T-helper 17 cell (primary cell): ENCODE results near the gene STARD5. TPM values are rescaled to one million over a fixed set of nuclear protein-coding genes. Genes with fewer than 3 reads are reported as not detected.

Experiments
- ATAC-seq: fragments of 150-1000 bp; cut with Tn5 transposase; 2 replicates; pipeline ENCODE4 v1.10.0; 2021; ENCODE audit warnings: mild to moderate bottlenecking, moderate library complexity
- DNase-seq, 3 donors: peaks; one replicate each; pipeline versions ENCODE4 v3.0.0 to v3.0.0-alpha.2; 2020 to 2021
- H3K9me3 ChIP-seq: one replicate; pipeline ENCODE4 v1.7.0; 2013; ENCODE audit warnings: low read length, mild to moderate bottlenecking; ENCODE audit not compliant: control insufficient read depth, poor library complexity, severe bottlenecking
- H3K27ac Mint-ChIP-seq: one replicate; pipeline ENCODE4 v1.8.0; 2022; ENCODE audit warnings: mild to moderate bottlenecking, moderate library complexity, mixed read lengths
- H3K27me3 Mint-ChIP-seq: one replicate; pipeline ENCODE4 v1.8.0; 2022; ENCODE audit warnings: mixed read lengths
- H3K36me3 Mint-ChIP-seq: one replicate; pipeline ENCODE4 v1.8.0; 2022; ENCODE audit warnings: low read depth, mixed read lengths
- H3K4me1 Mint-ChIP-seq: one replicate; pipeline ENCODE4 v1.8.0; 2022; ENCODE audit warnings: mild to moderate bottlenecking, mixed read lengths
- H3K4me3 Mint-ChIP-seq: one replicate; pipeline ENCODE4 v1.8.0; 2022; ENCODE audit warnings: mild to moderate bottlenecking, moderate library complexity, mixed read lengths
- total RNA-seq, 4 donors: library from RNA in 2 of 4; stranded (reverse) in 2 of 4; gene quantifications; one replicate each; pipeline ENCODE4 v1.2.3 and lab custom pipeline; 2022 to 2026

The STARD5 gene
- total RNA-seq: 1 to 10 TPM; 4.3 to 4.6 TPM
- total RNA-seq (lab: John Stamatoyannopoulos, UW): 12.5 to 13.7 reads per million in 2 donors

GRCh38 chr15:81323944-81324881 is at the start of gene STARD5:
Gene STARD5 (minus strand): TSS chr15:81324141. CDS start chr15:81324099, 42 bp downstream.
- no peaks in the 10 kb centered on the region for H3K27me3 Mint-ChIP-seq
- DNase-seq (peak; percentile 85 to 93 (median 93)), ATAC-seq (peak; percentile 99)
- peak within 1 kb of the TSS; percentile 98 for H3K4me3 Mint-ChIP-seq
- peak within 1 kb of the TSS; percentile 91 for H3K27ac Mint-ChIP-seq
- H3K9me3 ChIP-seq: no peaks in the 10 kb centered on the region
- H3K36me3 Mint-ChIP-seq: no peaks in the 10 kb centered on the region
- H3K4me1 Mint-ChIP-seq: peaks cover 24% of the 10 kb centered on the region

- peaks cover 2% of the 10 kb centered on the region for H3K36me3 Mint-ChIP-seq
- H3K4me3 Mint-ChIP-seq: no peak overlapping the region
- ATAC-seq (no peak), DNase-seq (no peak)
- peaks cover 11% of the 10 kb centered on the region for H3K27me3 Mint-ChIP-seq
- no peaks in the 10 kb centered on the region for H3K9me3 ChIP-seq
- H3K4me1 Mint-ChIP-seq: no peaks in the 10 kb centered on the region
- H3K27ac Mint-ChIP-seq: no peak overlapping the region
These were observed 49.2 kb upstream of the STARD5 start for GRCh38 chr15:81373176-81373575.

GRCh38 chr15:81372575-81372974 is 48.6 kb upstream of the STARD5 start:
- H3K27ac Mint-ChIP-seq: no peak overlapping the region
- DNase-seq (no peak), ATAC-seq (no peak)
- H3K9me3 ChIP-seq: no peaks in the 10 kb centered on the region
- no peaks in the 10 kb centered on the region for H3K36me3 Mint-ChIP-seq
- H3K4me3 Mint-ChIP-seq: no peak overlapping the region
- no peaks in the 10 kb centered on the region for H3K4me1 Mint-ChIP-seq
- peaks cover 6% of the 10 kb centered on the region for H3K27me3 Mint-ChIP-seq

GRCh38 chr15:81363718-81364500 is 40.0 kb upstream of the STARD5 start:
- no peaks in the 10 kb centered on the region for H3K9me3 ChIP-seq
- Mint-ChIP-seq H3K27ac (no peak overlapping the region), H3K4me3 (no peak overlapping the region), H3K27me3 (peaks cover 5% of the 10 kb centered on the region), H3K36me3 (peaks cover 4% of the 10 kb centered on the region), H3K4me1 (no peaks in the 10 kb centered on the region)
- ATAC-seq (no peak), DNase-seq (no peak)

GRCh38 chr15:81363276-81363675 is 39.3 kb upstream of the STARD5 start:
- Mint-ChIP-seq H3K27ac (no peak overlapping the region), H3K27me3 (peaks cover 5% of the 10 kb centered on the region), H3K36me3 (peaks cover 4% of the 10 kb centered on the region), H3K4me3 (no peak overlapping the region), H3K4me1 (no peaks in the 10 kb centered on the region)
- ATAC-seq: no peak
- H3K9me3 ChIP-seq: no peaks in the 10 kb centered on the region
- no peak for DNase-seq

GRCh38 chr15:81362790-81363189 is 38.8 kb upstream of the STARD5 start:
- ATAC-seq (no peak), DNase-seq (no peak)
- no peak overlapping the region for H3K4me3 Mint-ChIP-seq
- no peaks in the 10 kb centered on the region for H3K9me3 ChIP-seq
- H3K4me1 Mint-ChIP-seq: no peaks in the 10 kb centered on the region
- H3K27me3 Mint-ChIP-seq: peaks cover 5% of the 10 kb centered on the region
- H3K36me3 Mint-ChIP-seq: peaks cover 4% of the 10 kb centered on the region
- H3K27ac Mint-ChIP-seq: no peak overlapping the region

GRCh38 chr15:81361891-81362290 is 38.0 kb upstream of the STARD5 start:
- Mint-ChIP-seq H3K36me3 (peaks cover 4% of the 10 kb centered on the region), H3K27me3 (peaks cover 12% of the 10 kb centered on the region), H3K27ac (no peak overlapping the region), H3K4me3 (no peak overlapping the region), H3K4me1 (peaks cover 2% of the 10 kb centered on the region)
- no peak for DNase-seq
- no peak for ATAC-seq
- H3K9me3 ChIP-seq: no peaks in the 10 kb centered on the region

GRCh38 chr15:81360491-81360890 is 36.5 kb upstream of the STARD5 start:
- H3K9me3 ChIP-seq: no peaks in the 10 kb centered on the region
- peaks cover 2% of the 10 kb centered on the region for H3K36me3 Mint-ChIP-seq
- ATAC-seq (no peak), DNase-seq (no peak)
- peaks cover 2% of the 10 kb centered on the region for H3K4me1 Mint-ChIP-seq
- H3K27ac Mint-ChIP-seq: no peak overlapping the region
- peaks cover 15% of the 10 kb centered on the region for H3K27me3 Mint-ChIP-seq
- H3K4me3 Mint-ChIP-seq: no peak overlapping the region

GRCh38 chr15:81358248-81358647 is 34.3 kb upstream of the STARD5 start:
- H3K36me3 Mint-ChIP-seq: peaks cover 2% of the 10 kb centered on the region
- no peaks in the 10 kb centered on the region for H3K9me3 ChIP-seq
- peaks cover 2% of the 10 kb centered on the region for H3K4me1 Mint-ChIP-seq
- DNase-seq (no peak), ATAC-seq (no peak)
- H3K4me3 Mint-ChIP-seq: no peak overlapping the region
- H3K27me3 Mint-ChIP-seq: peaks cover 26% of the 10 kb centered on the region
- no peak overlapping the region for H3K27ac Mint-ChIP-seq

- peaks cover 2% of the 10 kb centered on the region for H3K4me1 Mint-ChIP-seq
- DNase-seq (no peak), ATAC-seq (no peak)
- no peaks in the 10 kb centered on the region for H3K9me3 ChIP-seq
- no peak overlapping the region for H3K27ac Mint-ChIP-seq
- H3K4me3 Mint-ChIP-seq: no peak overlapping the region
- peaks cover 26% of the 10 kb centered on the region for H3K27me3 Mint-ChIP-seq
- H3K36me3 Mint-ChIP-seq: peaks cover 2% of the 10 kb centered on the region
These were observed 33.3 kb upstream of the STARD5 start for GRCh38 chr15:81357180-81357686.

- Mint-ChIP-seq H3K4me1 (peaks cover 2% of the 10 kb centered on the region), H3K27me3 (peaks cover 21% of the 10 kb centered on the region), H3K36me3 (peaks cover 2% of the 10 kb centered on the region), H3K4me3 (no peak overlapping the region), H3K27ac (no peak overlapping the region)
- H3K9me3 ChIP-seq: no peaks in the 10 kb centered on the region
- no peak for DNase-seq
- ATAC-seq: no peak
These were observed 32.3 kb upstream of the STARD5 start for GRCh38 chr15:81356252-81356651.

- ATAC-seq (no peak), DNase-seq (no peak)
- Mint-ChIP-seq H3K4me1 (no peaks in the 10 kb centered on the region), H3K27ac (no peak overlapping the region), H3K36me3 (peaks cover 3% of the 10 kb centered on the region), H3K27me3 (peaks cover 31% of the 10 kb centered on the region), H3K4me3 (no peak overlapping the region)
- no peaks in the 10 kb centered on the region for H3K9me3 ChIP-seq
These were observed 27.7 kb upstream of the STARD5 start for GRCh38 chr15:81351651-81352050.

- peaks cover 3% of the 10 kb centered on the region for H3K36me3 Mint-ChIP-seq
- no peak for DNase-seq
- peaks cover 21% of the 10 kb centered on the region for H3K27me3 Mint-ChIP-seq
- no peaks in the 10 kb centered on the region for H3K9me3 ChIP-seq
- H3K4me3 Mint-ChIP-seq: no peak overlapping the region
- no peak overlapping the region for H3K27ac Mint-ChIP-seq
- no peak for ATAC-seq
- H3K4me1 Mint-ChIP-seq: no peaks in the 10 kb centered on the region
These were observed 25.3 kb upstream of the STARD5 start for GRCh38 chr15:81349271-81349670.
